Hepatocyte (in vitro differentiated cells): Measurements from ENCODE around the gene TTC28. TPM values are rescaled to one million over a fixed set of nuclear protein-coding genes. Genes with fewer than 3 reads are reported as not detected.

ENCODE experiments used
- DNase-seq: peaks from one replicate; pipeline ENCODE4 v3.0.0-alpha.2; 2016; ENCODE audit warnings: low spot score
- H2AFZ ChIP-seq: fragments of 200-600 bp; sonication (generic); 2 replicates; pipeline ENCODE4 v1.6.0; 2016; ENCODE audit warnings: antibody characterized with exemption, mild to moderate bottlenecking
- H3K27ac ChIP-seq: fragments of 200-600 bp; sonication (generic); 2 replicates; pipeline ENCODE4 v1.5.1; 2016; ENCODE audit warnings: mild to moderate bottlenecking
- H3K27me3 ChIP-seq: fragments of 200-600 bp; sonication (generic); 2 replicates; pipeline ENCODE4 v1.6.1; 2016
- H3K36me3 ChIP-seq: fragments of 200-600 bp; sonication (generic); replicated peaks from 2 replicates; pipeline ENCODE4 v1.5.1; 2016; ENCODE audit warnings: low read depth; ENCODE audit not compliant: insufficient read depth
- H3K4me1 ChIP-seq: fragments of 200-600 bp; sonication (generic); 2 replicates; pipeline ENCODE4 v1.5.1; 2016; ENCODE audit warnings: mild to moderate bottlenecking, moderate library complexity; ENCODE audit not compliant: insufficient read depth
- H3K4me2 ChIP-seq: fragments of 200-600 bp; sonication (generic); 2 replicates; pipeline ENCODE4 v1.6.0; 2016
- H3K4me3 ChIP-seq: fragments of 200-600 bp; sonication (generic); 2 replicates; pipeline ENCODE4 v1.5.1; 2016; ENCODE audit warnings: mild to moderate bottlenecking
- H3K79me2 ChIP-seq: fragments of 200-600 bp; sonication (generic); 2 replicates; pipeline ENCODE4 v1.6.0; 2017; ENCODE audit warnings: mild to moderate bottlenecking
- H3K9me2 ChIP-seq: fragments of 200-600 bp; sonication (generic); replicated peaks from 2 replicates; pipeline ENCODE4 v1.6.0; 2017; ENCODE audit warnings: mild to moderate bottlenecking; ENCODE audit not compliant: insufficient read depth
- H3K9me3 ChIP-seq: fragments of 200-600 bp; sonication (generic); 2 replicates; pipeline ENCODE4 v1.5.1; 2016; ENCODE audit warnings: low read depth, mild to moderate bottlenecking
- H4K20me1 ChIP-seq: fragments of 200-600 bp; sonication (generic); 2 replicates; pipeline ENCODE4 v1.6.0; 2016; ENCODE audit warnings: mild to moderate bottlenecking; ENCODE audit not compliant: insufficient read depth, poor library complexity, severe bottlenecking
- EZH2 ChIP-seq: fragments of 200-600 bp; sonication (generic); IDR thresholded peaks from 2 replicates; pipeline ENCODE4 v1.6.1; 2016; ENCODE audit warnings: antibody characterized with exemption, mild to moderate bottlenecking, borderline replicate concordance
- EZH2phosphoT487 ChIP-seq: fragments of 200-600 bp; sonication (generic); IDR thresholded peaks from one replicate; pipeline ENCODE4 v1.6.1; 2018; ENCODE audit warnings: antibody characterized with exemption, mild to moderate bottlenecking, low read depth, moderate library complexity; ENCODE audit not compliant: unreplicated experiment, severe bottlenecking
- whole genome bisulfite sequencing: methylation state at CpG from one replicate; pipeline ENCODE4 v1.1.6; 2016; ENCODE audit warnings: low lambda C conversion rate; ENCODE audit errors: missing lambda C conversion rate; 5-methylcytosine and 5-hydroxymethylcytosine counted together
- polyA plus RNA-seq: library from polyadenylated mRNA; unstranded; fragments of >200 nt; fragmentation: Nextera tagmentation; extraction: Ambion mirVana; gene quantifications from 2 replicates; pipeline ENCODE4 v1.2.1, GENCODE V29; 2016
- total RNA-seq: library from RNA; depleted of rRNA; stranded (reverse); fragments of >200 nt; gene quantifications from 2 replicates; pipeline ENCODE4 v1.2.3, GENCODE V29; 2014
- TF ChIP-seq, protein P1 (sequence below): fragments of 200-600 bp; sonication (generic); IDR thresholded peaks from 2 replicates; pipeline ENCODE4 v1.5.1; 2016; ENCODE audit warnings: antibody characterized with exemption, mild to moderate bottlenecking; ENCODE audit not compliant: poor library complexity

TTC28 gene
- total and polyA plus RNA-seq, 2 experiments from 2014 or later = 14.7 to 30.4 TPM

DNA sequence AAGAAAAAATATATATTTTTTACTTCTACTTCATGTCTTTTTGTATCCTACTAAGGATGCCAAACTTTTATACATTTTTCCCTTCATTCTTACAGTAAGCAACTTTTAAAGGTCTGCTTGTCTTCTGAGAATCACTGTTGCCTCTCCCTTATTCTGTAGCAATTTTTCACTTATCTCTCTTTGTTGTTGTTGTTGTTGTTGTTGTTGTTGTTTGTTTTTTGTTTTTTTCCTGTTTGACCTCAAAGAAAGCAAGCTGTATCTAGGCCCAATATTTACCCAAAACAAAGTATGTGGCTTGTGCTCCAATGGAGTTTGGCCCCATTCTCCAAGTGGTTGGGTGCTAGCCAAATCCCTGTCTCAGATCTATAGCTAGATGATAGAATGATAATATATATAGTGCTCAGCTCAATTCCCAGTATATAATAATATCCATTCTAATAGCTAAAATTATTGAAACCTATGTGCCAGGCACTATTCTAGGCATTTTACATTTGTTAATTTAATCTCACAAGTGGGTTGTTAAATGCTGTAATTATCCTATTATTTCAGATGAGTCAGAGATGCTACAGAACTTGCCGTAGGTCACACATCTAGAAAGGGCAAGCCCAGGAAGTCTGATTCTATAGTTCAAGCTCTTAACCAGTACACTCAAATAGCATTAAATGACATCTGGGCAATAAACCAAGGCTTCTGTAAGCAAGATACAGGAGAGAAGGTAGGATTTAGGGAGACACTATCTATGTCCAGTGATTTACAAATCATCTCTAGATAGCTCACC is 555.5 kb downstream of the TTC28 start:
- H3K4me1 ChIP-seq = no peaks in the 10 kb centered on the region

DNA sequence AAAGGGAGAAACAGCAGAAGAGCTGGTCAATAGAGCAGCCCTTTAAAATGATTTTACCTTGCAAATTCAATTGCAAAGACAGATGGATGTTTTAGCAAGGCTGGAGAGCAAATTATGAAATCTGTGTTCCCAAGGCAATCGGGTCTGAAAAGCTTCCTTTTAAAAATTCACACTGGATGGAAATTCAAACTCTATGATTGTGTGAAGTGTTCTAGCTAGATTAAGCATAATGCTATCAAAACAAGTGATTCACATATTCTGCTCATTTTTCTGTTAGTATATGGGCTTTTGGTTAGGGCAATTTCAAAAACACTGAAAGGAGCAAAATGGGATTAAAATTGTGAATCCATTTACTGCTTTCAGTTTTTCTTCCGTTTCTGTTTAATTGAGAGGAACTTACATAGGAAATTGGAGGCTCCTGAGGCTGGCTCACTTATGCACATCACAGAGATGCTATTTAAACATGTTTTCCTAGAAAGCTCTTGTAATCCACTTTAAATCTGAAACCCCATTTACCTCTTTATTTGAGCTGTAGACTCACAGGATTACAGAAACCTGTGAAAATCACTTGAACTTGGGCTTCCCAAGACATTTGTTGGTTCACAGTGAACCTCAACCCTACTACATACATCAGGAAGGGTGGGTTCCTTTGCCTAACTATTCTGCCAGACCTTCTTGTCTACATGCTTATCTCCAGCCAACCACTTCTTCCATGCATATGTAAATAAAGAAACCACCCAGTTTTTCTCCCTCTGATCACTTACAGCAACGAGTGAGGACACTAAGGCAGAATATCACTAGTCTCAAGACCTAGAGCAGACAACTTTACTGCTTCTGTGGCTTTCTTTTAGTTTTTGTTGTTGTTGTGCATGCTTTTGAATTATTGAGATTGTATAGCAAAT is 558.7 kb downstream of the TTC28 start:
- TF ChIP-seq, protein P1, sequence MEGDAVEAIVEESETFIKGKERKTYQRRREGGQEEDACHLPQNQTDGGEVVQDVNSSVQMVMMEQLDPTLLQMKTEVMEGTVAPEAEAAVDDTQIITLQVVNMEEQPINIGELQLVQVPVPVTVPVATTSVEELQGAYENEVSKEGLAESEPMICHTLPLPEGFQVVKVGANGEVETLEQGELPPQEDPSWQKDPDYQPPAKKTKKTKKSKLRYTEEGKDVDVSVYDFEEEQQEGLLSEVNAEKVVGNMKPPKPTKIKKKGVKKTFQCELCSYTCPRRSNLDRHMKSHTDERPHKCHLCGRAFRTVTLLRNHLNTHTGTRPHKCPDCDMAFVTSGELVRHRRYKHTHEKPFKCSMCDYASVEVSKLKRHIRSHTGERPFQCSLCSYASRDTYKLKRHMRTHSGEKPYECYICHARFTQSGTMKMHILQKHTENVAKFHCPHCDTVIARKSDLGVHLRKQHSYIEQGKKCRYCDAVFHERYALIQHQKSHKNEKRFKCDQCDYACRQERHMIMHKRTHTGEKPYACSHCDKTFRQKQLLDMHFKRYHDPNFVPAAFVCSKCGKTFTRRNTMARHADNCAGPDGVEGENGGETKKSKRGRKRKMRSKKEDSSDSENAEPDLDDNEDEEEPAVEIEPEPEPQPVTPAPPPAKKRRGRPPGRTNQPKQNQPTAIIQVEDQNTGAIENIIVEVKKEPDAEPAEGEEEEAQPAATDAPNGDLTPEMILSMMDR = no peak
- TF ChIP-seq EZH2 (no peak), EZH2phosphoT487 (no peak)
- DNase-seq = no peak
- Histone ChIP-seq H3K4me3 (no peak overlapping the region), H3K36me3 (no peaks in the 10 kb centered on the region), H3K9me2 (no peaks in the 10 kb centered on the region), H4K20me1 (no peaks in the 10 kb centered on the region), H3K79me2 (no peaks in the 10 kb centered on the region), H3K4me1 (no peaks in the 10 kb centered on the region), H3K4me2 (no peak overlapping the region), H2AFZ (no peak overlapping the region), H3K27ac (no peak overlapping the region), H3K9me3 (no peaks in the 10 kb centered on the region), H3K27me3 (no peaks in the 10 kb centered on the region)
- WGBS = 65% methylated on average over 3 of the region's 3 CpGs

More for the DNA sequence above, 555.5 kb downstream of the TTC28 start:
- H3K27me3 ChIP-seq = no peaks in the 10 kb centered on the region
- TF ChIP-seq EZH2phosphoT487 = no peak
- TF ChIP-seq EZH2 = no peak
- TF ChIP-seq, protein P1 = no peak
- no peak overlapping the region for H3K4me3 ChIP-seq
- H3K4me2 ChIP-seq = no peak overlapping the region
- WGBS = 86% methylated on average over 1 of the region's 1 CpG
- H3K27ac ChIP-seq = no peak overlapping the region
- H4K20me1 ChIP-seq = no peaks in the 10 kb centered on the region
- H3K79me2 ChIP-seq = no peaks in the 10 kb centered on the region
- no peaks in the 10 kb centered on the region for H3K36me3 ChIP-seq
- H3K9me3 ChIP-seq = no peaks in the 10 kb centered on the region
- H2AFZ ChIP-seq = no peak overlapping the region
- no peaks in the 10 kb centered on the region for H3K9me2 ChIP-seq
- DNase-seq = no peak

DNA sequence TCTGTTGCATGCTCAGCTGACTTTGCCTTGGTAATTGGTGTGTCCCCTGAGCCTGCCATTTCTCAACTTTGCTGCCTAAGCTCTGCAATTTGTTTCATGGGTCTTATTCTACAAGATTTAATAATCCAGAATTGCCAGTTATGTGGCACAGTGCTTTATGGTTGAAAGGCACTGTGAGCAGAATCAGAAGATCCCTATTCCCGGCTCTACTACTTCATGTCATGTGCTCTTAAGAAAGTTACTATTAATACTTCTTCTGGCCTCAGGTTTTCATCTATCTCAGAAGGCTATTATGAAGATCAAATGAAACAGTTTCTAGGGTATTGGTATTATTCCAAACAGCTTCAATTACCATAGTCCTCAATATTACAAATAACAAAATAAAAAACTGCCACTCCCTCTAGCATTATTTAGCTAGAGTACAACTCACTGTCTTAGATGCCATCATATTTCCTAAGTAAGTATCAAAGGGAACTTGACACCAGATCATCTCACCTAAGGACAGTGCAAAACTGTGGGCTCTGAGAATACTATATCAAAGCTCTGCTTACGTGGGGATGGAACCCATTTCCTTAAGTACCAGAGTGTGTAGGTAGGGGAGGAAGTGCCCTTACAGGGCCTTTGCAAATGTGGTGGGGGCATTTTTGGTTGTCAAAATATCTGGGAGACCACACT is 560.5 kb downstream of the TTC28 start:
- no peaks in the 10 kb centered on the region for H3K27me3 ChIP-seq
- H3K27ac ChIP-seq = no peak overlapping the region
- no peak overlapping the region for H3K4me2 ChIP-seq
- no peak overlapping the region for H3K4me3 ChIP-seq
- no peaks in the 10 kb centered on the region for H4K20me1 ChIP-seq
- no peaks in the 10 kb centered on the region for H3K79me2 ChIP-seq
- no peaks in the 10 kb centered on the region for H3K4me1 ChIP-seq
- no peaks in the 10 kb centered on the region for H3K9me3 ChIP-seq
- H2AFZ ChIP-seq = no peak overlapping the region
- DNase-seq = no peak
- TF ChIP-seq, protein P1 = no peak
- no peak for TF ChIP-seq EZH2
- no peak for TF ChIP-seq EZH2phosphoT487
- WGBS = 98% methylated on average over 2 of the region's 2 CpGs
- H3K36me3 ChIP-seq = no peaks in the 10 kb centered on the region
- no peaks in the 10 kb centered on the region for H3K9me2 ChIP-seq
